Measurements from ENCODE around the gene PROSER1. TPM values are rescaled to one million over a fixed set of nuclear protein-coding genes. Genes with fewer than 3 reads are reported as not detected.
"Not testable (repeated sequence)": the region's sequence is repeated elsewhere in the genome, so short reads cannot be mapped to it uniquely, and the experiment has no call there.

PROSER1 gene
- total RNA-seq, 1 donor from 2014 or later: 13.2 TPM

GRCh38 chr13:39035204-39035603, 2.7 kb downstream of the PROSER1 start:
- ATAC-seq (ENCODE audit: poor library complexity): no peak
- DNase-seq: no peak
- intact Hi-C loops (cut with DNase I): no loop called here

DNA sequence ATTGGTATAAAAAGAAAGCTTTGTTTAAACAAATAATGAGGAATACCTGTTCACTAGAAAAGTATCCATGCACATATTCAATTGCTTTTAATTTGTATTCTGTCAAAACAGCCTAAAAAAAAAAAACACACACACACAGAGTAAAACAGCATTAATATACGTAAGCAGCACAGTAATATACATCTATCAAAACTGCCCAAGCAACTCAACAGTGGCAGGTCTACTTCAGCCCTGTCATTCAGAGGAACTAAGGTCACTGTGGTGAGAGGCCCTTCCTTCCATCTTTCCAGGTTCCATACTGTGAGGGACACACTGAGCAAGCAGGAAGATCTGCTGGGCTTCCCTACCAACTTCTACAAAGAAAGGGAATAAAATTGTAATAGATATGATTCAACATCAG, 3.8 kb downstream of the PROSER1 start:
- DNase-seq (no peak), ATAC-seq (ENCODE audit: poor library complexity) (no peak)
- intact Hi-C loops (cut with DNase I): no loop called here

GRCh38 chr13:39032150-39032549, 5.7 kb downstream of the PROSER1 start:
- intact Hi-C loops (cut with DNase I): no loop called here
- DNase-seq: no peak
- ATAC-seq (ENCODE audit: poor library complexity): no peak

DNA sequence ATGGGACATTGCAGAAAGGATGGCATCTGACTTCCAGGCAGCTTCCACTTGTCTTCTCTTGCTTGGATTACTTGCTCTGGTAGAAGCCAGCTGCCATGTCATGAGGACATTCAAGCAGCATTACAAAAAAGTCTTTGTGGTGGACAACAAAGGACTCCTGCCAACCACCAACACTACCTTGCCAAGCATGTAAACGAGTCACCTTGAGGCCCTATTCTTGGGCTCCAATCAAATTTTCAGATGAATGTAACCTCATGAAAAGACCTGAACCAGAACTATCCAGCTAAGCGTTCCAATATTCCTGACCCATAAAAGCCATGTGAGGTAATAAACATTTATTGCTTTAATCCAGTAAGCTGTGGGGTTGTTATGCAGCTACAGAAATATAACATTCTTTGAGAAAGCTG, 12.5 kb downstream of the PROSER1 start:
- intact Hi-C loops (cut with DNase I): no loop called here
- peak; percentile 56 for ATAC-seq (ENCODE audit: poor library complexity)

DNA sequence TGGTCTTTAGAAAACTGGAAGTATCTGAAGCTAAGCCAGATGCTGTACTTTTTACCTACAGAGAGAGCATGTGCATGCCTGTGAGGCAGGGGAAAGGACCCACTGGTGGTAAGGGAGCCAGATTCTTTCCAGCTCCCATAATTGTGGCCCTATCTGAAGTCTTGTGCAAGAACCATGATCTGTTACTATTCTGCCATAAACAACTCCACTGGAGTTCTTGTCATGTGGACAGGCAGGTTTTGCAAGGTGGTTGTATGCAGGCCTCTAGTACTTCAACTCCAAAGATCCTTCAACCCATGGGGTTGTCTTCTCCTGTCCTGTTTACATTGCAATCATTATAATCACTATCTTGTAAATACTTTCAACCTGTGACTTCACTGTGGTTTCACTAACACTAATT, 14.1 kb downstream of the PROSER1 start:
- no peak for DNase-seq
- no peak for ATAC-seq (ENCODE audit: poor library complexity)
- intact Hi-C loops (cut with DNase I): no loop called here

More for the DNA sequence above, 12.5 kb downstream of the PROSER1 start:
- no peak for DNase-seq

GRCh38 chr13:39023316-39023715, 14.6 kb downstream of the PROSER1 start:
- intact Hi-C loops (cut with DNase I): no loop called here
- no peak for DNase-seq
- ATAC-seq (ENCODE audit: poor library complexity): no peak

DNA sequence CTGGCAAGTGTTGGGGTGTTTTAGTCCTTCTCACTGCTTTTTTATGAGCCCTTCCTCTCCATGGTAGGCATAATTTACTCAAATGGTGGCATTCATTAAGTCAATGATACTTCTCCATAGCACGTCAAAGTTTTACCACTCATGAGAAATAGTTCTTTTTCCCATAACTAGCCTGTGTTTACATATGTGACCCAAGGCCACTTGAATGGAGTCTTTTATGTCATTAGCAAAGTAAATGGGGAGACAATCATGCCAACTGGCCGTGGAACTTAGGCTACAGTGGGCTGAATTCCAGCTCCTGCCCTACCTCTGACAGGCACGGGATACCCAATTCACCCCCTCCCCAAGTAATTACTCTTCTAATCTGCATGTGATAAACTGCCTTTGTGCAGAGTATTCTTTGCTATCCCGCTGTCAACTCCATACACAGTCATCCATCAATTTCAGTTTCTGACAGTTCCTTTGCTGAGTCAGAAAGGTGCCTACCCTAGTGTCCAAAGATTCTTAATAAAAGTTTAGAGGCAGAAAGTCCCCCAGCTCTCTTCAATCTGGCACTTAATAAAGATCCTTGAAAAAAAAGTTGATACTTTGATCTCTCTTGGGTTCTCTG, 16.9 kb downstream of the PROSER1 start:
- intact Hi-C loops (cut with DNase I): no loop called here
- DNase-seq (no peak), ATAC-seq (ENCODE audit: poor library complexity) (no peak)

DNA sequence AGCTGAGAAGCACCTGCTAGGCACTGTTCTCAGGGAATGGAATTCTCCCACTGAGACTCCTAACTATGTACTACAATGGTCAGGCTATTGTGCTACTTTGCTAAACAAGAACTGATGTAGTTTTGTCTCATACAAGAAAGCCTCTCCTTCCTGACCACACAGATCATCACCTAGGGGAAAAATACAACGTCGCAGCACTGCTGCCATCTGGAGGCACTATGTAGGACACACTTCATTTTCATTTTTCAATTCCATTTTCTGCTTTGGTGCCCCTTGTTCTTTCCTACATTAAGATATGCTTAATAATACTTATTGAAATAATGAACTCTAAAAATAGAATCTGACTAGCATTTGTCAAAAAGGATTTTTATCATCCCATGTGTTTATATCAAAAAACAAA, 21.1 kb downstream of the PROSER1 start:
- DNase-seq (no peak), ATAC-seq (ENCODE audit: poor library complexity) (peak; percentile 43)
- intact Hi-C loops (cut with DNase I): no loop called here

GRCh38 chr13:39016087-39016486, 21.8 kb downstream of the PROSER1 start:
- DNase-seq: no peak
- ATAC-seq (ENCODE audit: poor library complexity): no peak
- intact Hi-C loops (cut with DNase I): no loop called here

GRCh38 chr13:39013462-39013861, 24.4 kb downstream of the PROSER1 start:
- ATAC-seq (ENCODE audit: poor library complexity): no peak
- no peak for DNase-seq
- intact Hi-C loops (cut with DNase I): no loop called here

DNA sequence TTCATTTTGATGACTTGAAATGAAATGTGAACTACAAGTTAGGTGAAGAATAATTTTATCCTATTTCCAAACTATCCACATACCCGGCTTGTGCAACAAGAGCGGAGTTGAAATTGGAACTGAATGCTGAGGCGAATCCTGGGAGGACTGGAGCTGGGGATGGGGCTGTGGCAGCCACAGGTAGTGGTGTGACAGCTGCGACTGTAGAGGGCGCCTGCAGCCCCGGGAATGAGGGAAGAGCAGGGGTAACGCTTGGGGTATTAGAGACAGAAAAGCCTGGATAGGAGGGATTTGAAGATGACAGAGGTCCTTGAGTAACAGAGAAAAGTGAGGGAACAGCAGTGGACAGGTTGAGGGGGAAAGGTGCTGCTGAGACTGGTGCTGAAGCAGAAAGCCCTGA, 25.3 kb downstream of the PROSER1 start:
- ATAC-seq (ENCODE audit: poor library complexity) (no peak), DNase-seq (no peak)
- intact Hi-C loops (cut with DNase I): no loop called here

GRCh38 chr13:39006371-39007111, 31.3 kb downstream of the PROSER1 start:
- DNase-seq; intact Hi-C loops (cut with DNase I); ATAC-seq (ENCODE audit: poor library complexity): not testable (repeated sequence)

GRCh38 chr13:38998739-38999138, 39.1 kb downstream of the PROSER1 start:
- no peak for ATAC-seq (ENCODE audit: poor library complexity)
- intact Hi-C loops (cut with DNase I): no loop called here
- DNase-seq: no peak

- ATAC-seq (ENCODE audit: poor library complexity) (no peak), DNase-seq (no peak)
- intact Hi-C loops (cut with DNase I): no loop called here
Observed at GRCh38 chr13:38993381-38993780, 44.5 kb downstream of the PROSER1 start.

GRCh38 chr13:38990693-38991092, 47.2 kb downstream of the PROSER1 start, which contains the start of gene STOML3:
Gene STOML3 (minus strand): TSS chr13:38990831. CDS start chr13:38990721, 110 bp downstream.
- intact Hi-C loops (cut with DNase I): no loop called here
- DNase-seq (no peak), ATAC-seq (ENCODE audit: poor library complexity) (no peak)

- DNase-seq (no peak), ATAC-seq (ENCODE audit: poor library complexity) (no peak)
- intact Hi-C loops (cut with DNase I): no loop called here
Observed at GRCh38 chr13:38981096-38981495, 56.8 kb downstream of the PROSER1 start.

DNA sequence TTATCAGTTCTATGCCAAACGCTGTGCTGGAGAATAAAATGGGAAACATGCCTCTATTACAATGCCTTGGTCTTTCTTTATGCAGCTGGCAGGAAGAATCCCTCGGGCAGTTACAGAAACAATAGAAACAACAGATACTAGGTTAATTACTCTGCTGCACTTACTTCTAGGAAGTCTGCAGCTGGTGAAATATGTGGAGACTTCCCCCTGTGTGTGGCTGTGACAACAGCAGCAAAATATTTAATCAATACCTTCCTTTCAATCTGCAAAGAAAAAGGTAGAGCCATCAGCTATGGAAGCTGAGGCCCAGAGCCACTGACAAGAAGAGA, 57.2 kb downstream of the PROSER1 start:
- DNase-seq: no peak
- ATAC-seq (ENCODE audit: poor library complexity): no peak
- intact Hi-C loops (cut with DNase I): no loop called here

DNA sequence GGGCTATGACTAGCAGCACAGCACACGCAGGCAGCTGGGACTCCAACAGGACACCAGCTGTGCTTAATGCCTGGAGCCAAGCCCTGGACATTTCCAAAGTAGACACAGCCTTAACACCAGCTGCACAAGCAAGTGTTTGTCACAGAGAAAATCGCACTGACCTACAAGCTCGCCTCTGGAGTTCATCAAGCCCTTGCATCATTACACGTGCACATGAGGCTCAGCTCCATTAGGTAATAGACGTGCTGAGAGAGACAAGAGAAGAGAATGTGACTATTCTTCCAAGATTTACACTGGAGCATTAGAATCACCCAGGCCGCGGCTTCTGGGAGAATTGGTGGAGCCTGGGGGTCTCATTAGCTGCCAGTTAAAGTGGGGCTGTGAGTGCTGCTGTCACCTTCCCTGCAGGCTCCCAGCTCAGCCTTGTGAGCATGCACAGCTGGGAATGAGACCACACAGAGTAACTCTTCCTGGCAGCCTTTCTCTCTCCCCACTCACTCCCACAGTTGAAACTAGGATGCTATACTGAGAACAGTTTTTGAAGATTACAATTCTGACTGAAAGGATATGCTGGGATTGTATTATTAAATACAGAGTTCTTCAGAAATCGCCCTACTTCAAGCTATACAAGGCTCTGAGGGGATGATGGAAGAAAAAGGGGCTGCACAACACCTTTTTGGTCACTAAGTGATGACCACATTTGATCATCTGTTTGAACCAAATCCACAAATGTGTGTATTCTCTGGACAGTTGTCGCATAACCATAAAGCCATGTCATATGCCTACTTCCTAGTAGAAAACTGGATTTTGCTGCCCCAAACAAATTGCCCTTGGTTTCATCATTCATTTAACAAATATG, 57.8 kb downstream of the PROSER1 start:
- peak; percentile 55 for DNase-seq
- peak; percentile 93 for ATAC-seq (ENCODE audit: poor library complexity)
- intact Hi-C loops (cut with DNase I): no loop called here

GRCh38 chr13:38970380-38971051, 67.4 kb downstream of the PROSER1 start:
- no peak for DNase-seq

More at GRCh38 chr13:38970380-38971051, 67.4 kb downstream of the PROSER1 start:
- no peak for ATAC-seq (ENCODE audit: poor library complexity)
- intact Hi-C loops (cut with DNase I): no loop called here

All from Right ventricle myocardium superior (tissue), 1 donor.